Activated T-helper 17 cell treated with anti-CD3 and anti-CD28 coated beads, Interleukin-2, amount 50 U/mL, for 72 hours (primary cell): ENCODE data around the gene CLEC4M. TPM values are rescaled to one million over a fixed set of nuclear protein-coding genes. Genes with fewer than 3 reads are reported as not detected.

Source experiments
- total RNA-seq, 2 donors: library from RNA; stranded (reverse); gene quantifications; one replicate each; pipeline ENCODE4 v1.2.3, GENCODE V29; 2022

The CLEC4M gene
- total RNA-seq, 2 donors from 2014 or later: not detected

Other genes starting within 250 kb of the CLEC4M start
- gene ZNF358, start 247.1 kb upstream of the CLEC4M start, total RNA-seq: 1 to 10 TPM; 2.9 to 3.1 TPM
- gene MCOLN1, start 240.6 kb upstream of the CLEC4M start, total RNA-seq: 10 to 100 TPM; 10.0 to 15.3 TPM
- 100 to 1,000 TPM; 146 to 163 TPM for gene PNPLA6, start 227.5 kb upstream of the CLEC4M start, total RNA-seq
- gene CAMSAP3, start 167.4 kb upstream of the CLEC4M start, total RNA-seq: under 1 TPM; 0.11 to 0.37 TPM
- gene XAB2, start 133.7 kb upstream of the CLEC4M start, total RNA-seq: 10 to 100 TPM; 39.0 to 53.8 TPM
- gene PET100, start 133.4 kb upstream of the CLEC4M start, total RNA-seq: 10 to 100 TPM; 90.1 to 93.7 TPM
- 10 to 100 TPM in 1 of 2 donors, 1 to 10 TPM in 1; 3.6 to 19.5 TPM for gene PCP2, start 129.5 kb upstream of the CLEC4M start, total RNA-seq
- gene STXBP2, start 126.1 kb upstream of the CLEC4M start, total RNA-seq: 100 to 1,000 TPM; 113 to 154 TPM
- gene RETN, start 94.2 kb upstream of the CLEC4M start, total RNA-seq: not detected
- not detected for gene MCEMP1, start 86.2 kb upstream of the CLEC4M start, total RNA-seq
- gene TRAPPC5, start 82.4 kb upstream of the CLEC4M start, total RNA-seq: 10 to 100 TPM; 61.8 to 82.5 TPM
- gene FCER2, start 61.1 kb upstream of the CLEC4M start, total RNA-seq: 1 to 10 TPM in 1 of 2 donors, under 1 TPM in 1; 0.65 to 2.8 TPM
- gene CLEC4G, start 31.1 kb upstream of the CLEC4M start, total RNA-seq: not detected
- not detected for gene CD209, start 15.7 kb upstream of the CLEC4M start, total RNA-seq
- gene EVI5L, start 67.0 kb downstream of the CLEC4M start, total RNA-seq: 1 to 10 TPM; 3.6 to 4.5 TPM
- gene PRR36, start 111.1 kb downstream of the CLEC4M start, total RNA-seq: under 1 TPM; 0.19 to 0.21 TPM
- not detected for gene LRRC8E, start 125.3 kb downstream of the CLEC4M start, total RNA-seq
- 10 to 100 TPM; 39.0 to 46.3 TPM for gene MAP2K7, start 140.6 kb downstream of the CLEC4M start, total RNA-seq
- gene TGFBR3L, start 151.6 kb downstream of the CLEC4M start, total RNA-seq: 1 to 10 TPM; 3.7 to 7.6 TPM
- 10 to 100 TPM; 16.4 to 20.9 TPM for gene SNAPC2, start 157.1 kb downstream of the CLEC4M start, total RNA-seq
- gene CTXN1, start 162.9 kb downstream of the CLEC4M start, total RNA-seq: under 1 TPM in 1 of 2 donors, not detected in 1; 0.19 TPM
- 10 to 100 TPM; 49.8 to 81.5 TPM for gene TIMM44, start 180.4 kb downstream of the CLEC4M start, total RNA-seq
- 100 to 1,000 TPM in 1 of 2 donors, 10 to 100 TPM in 1; 81.6 to 155 TPM for gene ELAVL1, start 242.4 kb downstream of the CLEC4M start, total RNA-seq